NCI-H1694 treated with DMSO at 0.1 percent for 48 hours (cell line): Measurements from ENCODE around the gene FGF19.

Experiments used
- DNase-seq: peaks from one replicate; lab custom pipeline; 2025; lab: John Stamatoyannopoulos, UW

FGF19 gene

DNA sequence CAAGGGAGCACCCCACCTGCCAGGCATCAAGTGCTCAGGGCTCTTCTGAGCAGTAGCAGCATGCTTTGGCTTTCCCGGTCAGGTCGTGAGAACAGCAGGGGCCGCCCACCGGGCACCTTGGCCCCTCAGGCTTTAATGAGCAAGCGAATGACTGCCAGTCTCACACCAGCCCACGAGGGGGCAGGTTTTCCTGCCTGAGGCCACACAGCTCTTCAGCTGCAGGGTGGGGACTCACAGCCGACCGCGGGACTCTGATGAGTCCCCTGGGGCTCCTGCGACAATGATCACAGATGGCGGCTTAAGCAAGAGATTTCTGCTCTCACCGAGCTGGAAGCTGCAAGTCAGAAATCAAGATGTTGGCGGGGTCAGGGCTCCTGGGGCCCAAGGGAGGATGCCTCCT, 14.3 kb upstream of the FGF19 start:
- DNase-seq, result peak; percentile 46

DNA sequence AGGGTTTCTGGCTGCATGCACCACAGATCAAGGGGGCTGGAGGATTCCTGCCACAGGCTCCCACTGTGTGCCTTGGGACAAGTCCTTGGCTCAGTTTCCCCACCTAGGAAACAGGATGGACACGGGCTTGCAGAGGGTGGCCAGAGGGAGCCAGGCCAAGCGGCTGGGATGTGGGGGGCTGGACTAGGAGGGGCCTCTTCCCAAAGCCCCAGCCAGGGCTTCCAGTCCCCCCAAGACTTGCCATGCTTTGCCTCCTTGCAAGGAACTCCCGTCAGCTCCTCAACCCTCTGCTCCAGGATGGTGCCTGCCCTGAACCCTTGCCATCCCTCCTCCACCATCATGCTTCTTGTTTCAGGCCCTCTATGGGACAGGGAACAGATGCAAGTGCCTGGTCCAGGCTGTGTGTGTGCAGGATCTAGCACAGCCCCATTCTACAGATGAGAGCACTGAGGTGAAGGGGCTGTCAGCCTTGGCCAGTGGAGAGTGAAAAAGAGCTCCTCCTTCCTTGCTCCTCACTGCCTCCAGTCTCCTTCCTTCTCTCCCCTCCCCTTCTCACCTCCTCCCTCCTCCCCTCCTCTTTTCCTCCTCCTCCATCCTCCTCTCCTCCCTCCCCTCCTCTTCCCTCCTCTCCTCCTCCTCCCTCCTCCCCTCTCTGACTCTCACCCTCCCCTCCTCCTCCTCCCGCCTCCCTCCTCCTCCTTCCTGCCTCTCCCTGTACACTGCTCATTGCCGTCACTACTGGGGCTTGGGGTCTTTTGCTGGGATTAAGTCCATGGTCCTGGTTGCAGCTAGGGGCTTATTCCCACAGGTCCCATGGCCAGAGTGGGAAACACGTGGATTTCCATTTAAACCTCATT, 13.3 kb upstream of the FGF19 start:
- DNase-seq, result no peak

- no peak for DNase-seq
Measured at GRCh38 chr11:69716099-69716498, 12.3 kb upstream of the FGF19 start.

GRCh38 chr11:69715446-69715845, 11.6 kb upstream of the FGF19 start:
- no peak for DNase-seq

- no peak for DNase-seq
Measured at GRCh38 chr11:69711822-69712801, 8.3 kb upstream of the FGF19 start.

DNA sequence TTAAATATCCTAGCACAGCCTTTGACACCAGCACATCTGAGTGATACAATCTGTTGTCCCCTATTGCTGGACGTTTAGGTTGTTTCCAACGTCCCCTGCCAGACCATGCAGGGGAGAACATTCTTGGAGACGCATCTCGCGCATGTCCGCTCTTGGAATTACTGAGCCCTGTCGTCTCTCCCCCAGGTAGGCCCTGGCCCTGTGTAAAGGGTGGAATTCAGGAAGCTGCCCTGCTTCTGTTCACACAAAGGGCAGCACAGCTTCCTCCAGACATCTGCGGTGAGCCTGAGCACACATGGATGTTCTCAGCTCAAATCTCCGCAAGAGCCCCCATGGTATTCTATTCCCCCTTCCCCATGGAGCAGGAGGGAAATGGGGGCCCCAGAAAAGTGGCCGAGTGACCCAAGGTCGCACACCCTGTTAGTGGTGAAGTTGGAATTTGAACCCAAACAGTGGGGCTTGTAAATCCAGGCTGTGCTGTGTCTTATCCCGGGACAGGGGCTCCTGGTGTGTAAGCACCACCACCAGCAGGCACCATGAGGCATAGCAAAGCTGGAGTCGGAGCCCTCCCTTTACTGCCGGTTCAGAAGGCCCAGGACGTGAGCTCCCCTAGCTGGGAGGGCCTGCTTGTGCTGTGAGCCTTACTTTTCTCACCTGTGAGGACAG, 5.0 kb upstream of the FGF19 start:
- no peak for DNase-seq

- DNase-seq, result no peak
Measured at GRCh38 chr11:69707176-69707575, 3.4 kb upstream of the FGF19 start.

- no peak for DNase-seq
Measured at GRCh38 chr11:69705901-69706787, 2.3 kb upstream of the FGF19 start.

DNA sequence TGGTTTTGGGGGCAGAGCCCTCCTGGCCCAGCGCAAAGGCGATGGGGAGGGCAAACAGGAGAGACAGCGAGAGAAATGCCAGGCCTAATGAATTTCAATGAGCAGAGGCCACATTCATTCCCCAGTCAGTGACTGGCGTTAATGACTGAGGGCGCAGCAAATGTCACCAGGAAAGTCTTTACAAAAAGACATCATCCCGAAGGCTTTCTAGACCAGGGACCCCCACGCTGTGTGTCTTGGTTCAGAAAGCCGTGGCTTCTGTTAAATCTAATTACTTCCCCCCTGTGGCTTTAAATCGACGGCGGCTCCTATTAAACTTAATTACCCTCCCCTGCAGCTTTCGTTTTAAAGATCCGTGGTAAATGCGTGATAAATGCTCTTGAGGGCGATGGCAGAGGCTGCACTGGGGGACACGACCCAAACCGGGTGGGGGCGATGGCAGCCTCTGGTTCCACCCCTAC, 1.6 kb upstream of the FGF19 start:
- no peak for DNase-seq

GRCh38 chr11:69704508-69705253, 859 bp upstream of the FGF19 start:
- DNase-seq, result no peak

DNA sequence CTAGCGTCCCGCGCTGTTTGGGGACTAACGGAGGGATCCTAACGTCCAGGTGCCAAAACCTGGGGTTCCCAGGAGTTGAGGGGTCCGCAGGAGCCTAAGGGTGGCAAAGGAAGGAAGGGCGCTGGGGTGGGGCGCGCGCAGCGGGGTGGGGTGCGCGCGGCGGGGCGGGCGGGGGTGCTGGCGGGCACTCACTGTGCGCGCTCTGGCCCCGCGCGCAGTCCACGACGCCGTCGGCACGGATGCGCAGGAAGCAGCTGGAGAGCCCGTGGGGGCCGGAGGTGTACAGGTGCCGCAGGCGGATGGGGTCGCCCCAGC, 412 bp downstream of the FGF19 start:
- no peak for DNase-seq

DNA sequence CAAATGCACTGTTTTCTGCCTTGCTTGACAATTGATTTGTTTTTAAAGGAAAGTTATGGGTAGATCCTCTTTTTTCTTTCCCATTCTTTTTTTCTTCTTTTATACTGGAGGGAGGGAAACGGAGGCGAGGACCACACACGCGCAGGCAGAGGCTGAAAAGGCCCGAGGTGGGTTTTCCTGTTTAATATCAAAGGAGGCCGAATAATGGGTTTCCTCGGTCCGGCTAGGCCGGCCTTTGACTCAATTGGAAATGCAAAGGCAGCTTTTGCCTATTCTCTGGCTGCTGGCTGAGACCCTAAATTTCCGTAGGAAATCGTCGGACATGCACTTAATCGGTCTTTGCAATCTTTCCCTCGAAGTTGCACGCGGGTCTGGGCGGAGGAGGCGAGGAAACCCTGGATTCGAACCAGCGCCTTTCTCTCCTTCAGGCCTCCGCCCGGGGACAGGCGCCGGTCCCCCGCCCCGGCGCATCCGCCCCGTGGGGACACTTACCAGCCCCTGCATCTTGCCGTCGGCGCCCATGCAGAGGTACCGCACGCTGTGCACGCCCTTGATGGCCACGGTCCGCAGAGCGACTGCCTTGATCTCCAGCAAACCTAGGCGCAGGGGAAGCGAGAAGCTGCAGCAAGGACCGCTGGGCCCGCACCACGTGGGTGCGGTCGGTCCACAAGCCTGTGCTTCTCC, 911 bp downstream of the FGF19 start:
- DNase-seq, result no peak

DNA sequence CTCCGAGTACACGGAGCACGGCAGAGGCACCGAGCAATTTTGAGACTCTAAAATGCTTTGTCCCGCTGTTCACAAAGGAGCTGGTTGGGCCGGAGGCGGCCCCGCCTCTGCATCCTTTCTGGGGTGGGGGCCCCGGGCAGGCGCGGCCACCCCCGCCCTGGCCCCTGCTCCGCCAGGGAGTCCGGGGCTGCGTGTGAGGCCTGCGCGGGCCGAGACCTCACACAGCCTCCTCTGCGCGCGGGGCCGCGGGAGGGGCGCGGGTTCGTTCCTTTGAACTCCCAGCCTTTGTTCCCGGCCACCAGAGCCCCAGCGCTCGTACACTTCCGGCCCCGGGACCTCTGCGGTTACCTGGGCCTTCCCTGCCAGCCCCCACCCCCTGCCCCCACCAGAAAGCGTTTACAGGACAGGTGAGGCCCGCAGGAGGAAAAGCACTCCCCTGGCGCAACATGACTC, 1.6 kb downstream of the FGF19 start:
- DNase-seq, result no peak

GRCh38 chr11:69700278-69701140, 3.3 kb downstream of the FGF19 start:
- DNase-seq, result no peak

DNA sequence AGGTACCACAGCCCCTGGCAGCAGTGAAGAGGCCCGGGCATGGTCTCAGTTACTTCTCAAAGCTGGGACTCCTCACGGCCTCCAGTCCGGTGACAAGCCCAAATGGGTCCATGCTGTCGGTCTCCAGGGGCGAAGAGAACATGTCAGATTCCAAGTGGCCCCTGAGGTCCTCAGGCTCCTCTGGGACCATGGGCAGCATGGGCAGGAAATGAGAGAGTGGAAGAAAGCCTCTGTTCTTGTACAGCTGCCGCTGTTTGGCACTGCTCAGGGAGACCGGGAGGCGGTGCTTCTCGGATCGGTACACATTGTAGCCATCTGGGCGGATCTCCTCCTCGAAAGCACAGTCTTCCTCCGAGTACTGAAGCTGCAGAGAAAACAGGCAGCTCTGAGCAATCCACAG, 4.6 kb downstream of the FGF19 start:
- DNase-seq, result peak; percentile 7

DNA sequence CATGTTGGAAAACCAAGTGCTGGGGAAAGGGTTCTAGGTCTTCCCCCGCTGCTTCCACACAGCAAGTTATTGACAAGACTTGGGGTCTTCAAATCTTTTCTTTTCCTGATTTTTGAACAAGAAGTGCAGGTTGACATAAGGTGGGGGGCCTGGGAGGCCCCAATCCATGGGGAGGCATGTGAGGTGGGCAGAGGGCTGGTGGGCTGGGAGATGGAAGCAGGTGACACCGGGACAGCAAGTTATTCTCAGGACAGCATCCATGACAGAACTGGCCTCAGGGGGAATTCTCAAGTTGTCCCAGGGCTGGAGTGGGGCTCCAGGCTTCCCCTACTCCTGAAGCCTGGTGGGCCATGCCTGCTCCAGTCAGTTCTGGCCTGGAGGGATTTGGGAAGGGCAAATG, 5.5 kb downstream of the FGF19 start:
- DNase-seq, result no peak

DNA sequence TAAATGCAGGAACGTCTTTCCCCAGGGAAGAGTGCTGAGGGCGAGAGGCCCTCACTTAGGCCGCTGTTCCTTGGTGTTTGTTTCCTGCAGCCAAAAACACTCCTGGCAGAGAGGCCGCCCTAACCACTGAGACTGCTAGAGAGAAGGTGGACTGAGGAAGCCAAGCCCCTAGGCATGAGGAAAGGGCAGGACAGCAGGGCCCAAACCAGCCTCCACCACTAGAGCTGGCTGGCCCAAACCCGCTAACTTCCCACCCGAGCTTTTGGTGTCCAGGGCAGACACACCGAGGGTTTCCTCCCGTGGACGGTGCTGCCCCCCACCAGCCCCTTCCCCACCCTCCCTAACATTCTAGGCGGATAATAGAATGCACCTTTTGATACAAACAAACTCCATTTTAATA, 6.0 kb downstream of the FGF19 start:
- no peak for DNase-seq

DNA sequence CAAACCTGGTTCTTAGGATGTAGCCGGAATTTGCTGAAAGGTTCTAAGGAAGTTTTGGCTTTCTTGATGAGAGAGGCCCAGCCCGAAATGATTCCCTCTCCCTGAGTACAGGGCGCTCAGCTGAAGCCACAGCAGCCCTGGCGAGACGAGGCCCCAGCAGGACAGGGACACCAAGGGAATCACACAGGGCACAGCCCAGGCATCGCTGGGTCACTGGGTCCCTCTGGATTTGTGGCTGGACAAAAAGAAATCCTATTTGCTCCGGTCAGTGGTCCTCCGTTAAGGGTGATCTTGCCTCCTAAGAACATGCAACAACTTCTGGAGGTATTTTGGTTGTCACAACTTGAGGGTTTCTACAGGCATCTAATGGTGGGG, 6.4 kb downstream of the FGF19 start:
- DNase-seq, result no peak
